ENCODE results near the gene SPATA2L.

DNA sequence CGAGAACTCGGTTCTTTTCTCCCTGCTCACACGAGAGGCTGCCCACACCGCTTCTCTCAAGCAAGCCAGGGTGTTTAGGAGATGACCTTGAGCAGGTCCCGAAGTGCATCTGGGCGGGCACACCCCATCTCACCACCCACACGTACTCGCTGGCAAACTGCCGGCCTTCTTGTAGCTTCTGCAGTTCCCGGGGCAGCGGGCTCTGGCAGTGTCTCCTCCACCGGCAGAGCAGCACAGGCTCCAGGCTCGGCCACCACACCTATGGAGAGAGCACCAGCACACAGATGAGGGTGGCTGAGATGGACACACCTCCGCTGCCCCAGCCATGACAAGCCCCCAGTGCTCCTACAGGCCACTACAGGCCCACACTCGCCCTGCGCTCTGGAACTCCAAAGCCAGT, 43.3 kb upstream of the SPATA2L start:
- TF ChIP-seq, protein P1, sequence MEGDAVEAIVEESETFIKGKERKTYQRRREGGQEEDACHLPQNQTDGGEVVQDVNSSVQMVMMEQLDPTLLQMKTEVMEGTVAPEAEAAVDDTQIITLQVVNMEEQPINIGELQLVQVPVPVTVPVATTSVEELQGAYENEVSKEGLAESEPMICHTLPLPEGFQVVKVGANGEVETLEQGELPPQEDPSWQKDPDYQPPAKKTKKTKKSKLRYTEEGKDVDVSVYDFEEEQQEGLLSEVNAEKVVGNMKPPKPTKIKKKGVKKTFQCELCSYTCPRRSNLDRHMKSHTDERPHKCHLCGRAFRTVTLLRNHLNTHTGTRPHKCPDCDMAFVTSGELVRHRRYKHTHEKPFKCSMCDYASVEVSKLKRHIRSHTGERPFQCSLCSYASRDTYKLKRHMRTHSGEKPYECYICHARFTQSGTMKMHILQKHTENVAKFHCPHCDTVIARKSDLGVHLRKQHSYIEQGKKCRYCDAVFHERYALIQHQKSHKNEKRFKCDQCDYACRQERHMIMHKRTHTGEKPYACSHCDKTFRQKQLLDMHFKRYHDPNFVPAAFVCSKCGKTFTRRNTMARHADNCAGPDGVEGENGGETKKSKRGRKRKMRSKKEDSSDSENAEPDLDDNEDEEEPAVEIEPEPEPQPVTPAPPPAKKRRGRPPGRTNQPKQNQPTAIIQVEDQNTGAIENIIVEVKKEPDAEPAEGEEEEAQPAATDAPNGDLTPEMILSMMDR (IDR thresholded peaks at IDR 0.05; ENCODE audit: borderline replicate concordance, extremely low read depth, low read length, poor library complexity, severe bottlenecking), result no peak
- TF ChIP-seq EZH2 (IDR thresholded peaks at IDR 0.05; ENCODE audit: borderline replicate concordance, low read depth, low read length, severe bottlenecking), result no peak

Measured in DND-41 (cell line).